Fibroblast of lung (primary cell): Measurements from ENCODE around the gene USP32.

Experiments
- EZH2 ChIP-seq: IDR thresholded peaks from 2 replicates; pipeline ENCODE4 v1.5.1; 2012; ENCODE audit warnings: low read length, control low read depth, mild to moderate bottlenecking; ENCODE audit errors: missing control alignments
- TF ChIP-seq, protein P1 (sequence below), 2 donors: IDR thresholded peaks in 1 of 2; conservative IDR thresholded peaks in 1 of 2; 1 replicate in 1 of 2; 2 replicates in 1 of 2; pipeline ENCODE4 v1.5.1; 2011 to 2012; ENCODE audit warnings: low read length in 2 of 2, control low read depth in 1 of 2, inconsistent platforms in 1 of 2, low read depth in 1 of 2, mild to moderate bottlenecking in 1 of 2

DNA sequence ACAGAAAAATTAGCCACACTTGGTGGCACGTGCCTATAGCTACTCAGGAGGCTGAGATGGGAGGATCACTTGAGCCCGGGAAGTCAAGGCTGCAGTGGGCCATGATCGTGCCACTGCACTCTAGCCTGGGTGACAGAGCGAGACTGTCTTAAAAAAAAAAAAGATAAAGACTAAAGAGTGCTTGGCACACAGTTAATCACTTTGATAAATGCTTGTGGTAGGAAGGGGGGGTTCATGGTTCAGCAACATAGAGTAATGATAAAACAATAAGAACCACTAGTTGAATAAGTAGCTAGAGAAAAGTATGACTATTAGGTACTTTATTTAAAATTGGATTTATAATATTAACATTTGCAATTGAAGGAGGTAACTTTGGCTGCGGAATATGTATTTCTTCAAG is 43.3 kb downstream of the USP32 start:
- TF ChIP-seq, protein P1, sequence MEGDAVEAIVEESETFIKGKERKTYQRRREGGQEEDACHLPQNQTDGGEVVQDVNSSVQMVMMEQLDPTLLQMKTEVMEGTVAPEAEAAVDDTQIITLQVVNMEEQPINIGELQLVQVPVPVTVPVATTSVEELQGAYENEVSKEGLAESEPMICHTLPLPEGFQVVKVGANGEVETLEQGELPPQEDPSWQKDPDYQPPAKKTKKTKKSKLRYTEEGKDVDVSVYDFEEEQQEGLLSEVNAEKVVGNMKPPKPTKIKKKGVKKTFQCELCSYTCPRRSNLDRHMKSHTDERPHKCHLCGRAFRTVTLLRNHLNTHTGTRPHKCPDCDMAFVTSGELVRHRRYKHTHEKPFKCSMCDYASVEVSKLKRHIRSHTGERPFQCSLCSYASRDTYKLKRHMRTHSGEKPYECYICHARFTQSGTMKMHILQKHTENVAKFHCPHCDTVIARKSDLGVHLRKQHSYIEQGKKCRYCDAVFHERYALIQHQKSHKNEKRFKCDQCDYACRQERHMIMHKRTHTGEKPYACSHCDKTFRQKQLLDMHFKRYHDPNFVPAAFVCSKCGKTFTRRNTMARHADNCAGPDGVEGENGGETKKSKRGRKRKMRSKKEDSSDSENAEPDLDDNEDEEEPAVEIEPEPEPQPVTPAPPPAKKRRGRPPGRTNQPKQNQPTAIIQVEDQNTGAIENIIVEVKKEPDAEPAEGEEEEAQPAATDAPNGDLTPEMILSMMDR (conservative IDR thresholded peaks at IDR 0.05 in 1 of 2, IDR thresholded peaks at IDR 0.05 in 1 of 2; ENCODE audit: low read depth in 1 of 2, low read length in 2 of 2), result no peak
- TF ChIP-seq EZH2, result no peak
